NCI-H1436 treated with DMSO at 0.1 percent for 48 hours (cell line): ENCODE results near the gene PDILT.
"Not testable (repeated sequence)": the region's sequence is repeated elsewhere in the genome, so short reads cannot be mapped to it uniquely, and the experiment has no call there.

ENCODE experiments used
- DNase-seq: peaks from one replicate; lab custom pipeline; 2025; lab: John Stamatoyannopoulos, UW

Gene PDILT, protein sequence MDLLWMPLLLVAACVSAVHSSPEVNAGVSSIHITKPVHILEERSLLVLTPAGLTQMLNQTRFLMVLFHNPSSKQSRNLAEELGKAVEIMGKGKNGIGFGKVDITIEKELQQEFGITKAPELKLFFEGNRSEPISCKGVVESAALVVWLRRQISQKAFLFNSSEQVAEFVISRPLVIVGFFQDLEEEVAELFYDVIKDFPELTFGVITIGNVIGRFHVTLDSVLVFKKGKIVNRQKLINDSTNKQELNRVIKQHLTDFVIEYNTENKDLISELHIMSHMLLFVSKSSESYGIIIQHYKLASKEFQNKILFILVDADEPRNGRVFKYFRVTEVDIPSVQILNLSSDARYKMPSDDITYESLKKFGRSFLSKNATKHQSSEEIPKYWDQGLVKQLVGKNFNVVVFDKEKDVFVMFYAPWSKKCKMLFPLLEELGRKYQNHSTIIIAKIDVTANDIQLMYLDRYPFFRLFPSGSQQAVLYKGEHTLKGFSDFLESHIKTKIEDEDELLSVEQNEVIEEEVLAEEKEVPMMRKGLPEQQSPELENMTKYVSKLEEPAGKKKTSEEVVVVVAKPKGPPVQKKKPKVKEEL

GRCh38 chr16:20404637-20405036, at the start of gene PDILT:
PDILT (minus strand) TSS chr16:20404737; CDS start chr16:20399300, 5,437 bp downstream.
- no peak for DNase-seq

DNA sequence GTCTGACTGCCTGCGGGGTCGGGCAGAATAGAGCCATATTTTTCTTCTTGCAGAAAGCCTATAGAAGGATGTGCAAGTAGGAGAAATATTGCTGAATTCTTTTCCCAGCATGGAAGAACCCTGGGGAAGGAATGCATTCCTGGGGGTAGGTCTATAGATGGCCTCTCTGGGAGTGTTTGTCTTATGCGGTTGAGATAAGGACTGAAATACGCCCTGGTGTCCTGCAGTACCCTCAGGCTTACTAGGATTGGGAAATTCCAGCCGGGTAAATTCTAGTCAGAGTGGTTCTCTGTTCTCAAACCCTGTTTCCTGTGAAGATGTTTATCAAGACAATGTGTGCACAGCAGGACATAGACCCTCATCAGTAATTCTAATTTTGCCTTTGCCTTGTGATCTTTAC, 49.1 kb upstream of the PDILT start:
- DNase-seq: not testable (repeated sequence)

GRCh38 chr16:20451364-20451763, 46.8 kb upstream of the PDILT start, which contains the start of gene ACSM2A:
ACSM2A (plus strand) TSS chr16:20451521; CDS start chr16:20460115, 8,594 bp downstream.
- not testable (repeated sequence) for DNase-seq

DNA sequence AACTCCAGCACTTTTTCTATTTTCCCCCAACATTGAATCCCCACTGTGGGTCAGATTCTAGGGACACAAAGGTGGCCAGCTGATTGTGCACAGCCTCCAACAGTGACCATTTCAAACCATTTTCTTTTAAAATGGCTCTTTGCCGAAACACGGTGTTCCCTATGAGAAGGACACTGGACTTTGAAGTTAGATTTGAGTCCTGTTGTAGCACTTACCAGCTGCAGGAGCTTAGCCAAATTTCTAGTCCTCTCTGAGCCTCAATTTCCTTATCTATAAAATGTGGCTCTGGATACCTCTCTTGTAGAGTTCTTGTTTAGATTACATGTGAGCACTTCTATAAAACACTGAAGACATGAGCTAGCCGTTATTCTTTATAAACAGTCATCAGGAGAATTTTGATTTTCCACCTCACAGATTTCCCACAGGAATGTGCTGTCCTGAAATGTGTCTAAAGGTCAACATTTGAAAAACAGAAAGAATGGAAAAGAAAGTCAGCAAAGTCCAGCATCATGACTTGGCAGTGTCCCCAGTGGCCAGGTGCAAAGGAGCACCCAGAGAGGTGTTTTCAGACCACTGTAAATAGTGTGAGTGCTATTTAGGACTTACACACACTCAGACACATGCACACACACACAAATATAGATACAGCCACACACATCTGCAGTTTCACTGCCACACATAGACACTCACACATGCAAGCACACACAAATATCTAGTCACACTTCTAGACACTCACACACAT, 42.3 kb upstream of the PDILT start:
- not testable (repeated sequence) for DNase-seq

DNA sequence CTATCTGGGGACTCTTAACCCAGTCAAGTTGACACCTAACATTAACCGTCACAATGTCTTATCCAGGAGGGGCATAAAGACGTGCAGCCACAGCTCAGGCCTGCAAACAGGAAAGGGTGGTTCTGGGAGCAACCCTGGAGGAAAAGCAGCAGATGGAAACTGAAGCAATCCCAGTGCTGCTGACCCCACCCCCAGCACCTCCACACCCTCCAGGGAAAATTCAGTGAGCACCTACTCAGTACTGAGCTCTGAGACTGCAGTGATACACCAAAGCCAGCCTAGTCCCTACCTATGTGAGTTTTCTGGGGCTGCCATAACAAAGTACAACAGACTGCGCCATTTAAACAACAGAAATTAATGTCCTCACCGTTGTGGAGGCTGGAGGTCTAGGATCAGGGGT, 37.3 kb upstream of the PDILT start:
- not testable (repeated sequence) for DNase-seq

- DNase-seq: no peak
These were observed 36.7 kb upstream of the PDILT start for GRCh38 chr16:20441191-20441590.

GRCh38 chr16:20440731-20441130, 36.2 kb upstream of the PDILT start:
- DNase-seq: not testable (repeated sequence)

DNA sequence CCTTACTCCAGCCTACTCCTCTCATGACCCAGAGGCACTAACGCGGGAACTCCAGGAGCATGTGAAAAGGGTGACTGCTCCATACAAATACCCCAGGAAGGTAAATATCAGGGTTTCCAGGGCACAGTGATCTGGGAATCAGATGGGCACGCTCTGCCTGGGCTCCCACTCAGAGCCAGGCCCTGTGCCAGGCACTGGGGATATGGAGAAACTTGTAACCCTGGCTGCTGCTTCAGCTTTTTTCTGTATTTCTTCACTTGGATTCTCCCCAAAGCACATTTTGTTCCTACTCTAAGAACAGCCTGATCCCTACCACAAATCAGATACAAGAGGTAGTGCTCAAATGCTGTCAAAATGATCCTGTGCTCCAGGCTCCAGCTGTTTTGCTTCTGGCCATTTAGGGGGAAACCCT, 35.3 kb upstream of the PDILT start:
- not testable (repeated sequence) for DNase-seq

DNA sequence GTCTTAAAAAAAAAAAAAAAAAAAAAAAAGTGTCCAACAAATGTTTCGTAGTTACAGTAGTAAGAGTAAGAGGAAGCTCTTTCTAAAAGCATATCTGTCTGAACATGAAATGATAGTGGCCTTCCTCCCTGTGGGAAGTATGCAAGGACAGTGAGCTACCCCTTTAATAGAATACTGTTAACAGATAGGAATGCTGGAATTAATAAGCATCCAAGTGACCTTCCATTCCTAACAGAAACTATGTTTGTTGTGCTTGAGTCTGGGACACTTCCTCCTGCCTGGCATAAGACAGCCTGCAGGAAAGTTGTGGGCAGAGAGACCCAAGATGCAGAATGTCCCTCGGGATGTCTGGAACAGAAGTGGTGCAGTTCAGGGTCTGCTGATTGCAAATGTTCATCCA, 34.4 kb upstream of the PDILT start:
- not testable (repeated sequence) for DNase-seq

GRCh38 chr16:20430948-20431347, 26.4 kb upstream of the PDILT start:
- no peak for DNase-seq

- DNase-seq: not testable (repeated sequence)
These were observed 25.9 kb upstream of the PDILT start for GRCh38 chr16:20430480-20430879.

GRCh38 chr16:20429499-20429898, 25.0 kb upstream of the PDILT start:
- not testable (repeated sequence) for DNase-seq

DNA sequence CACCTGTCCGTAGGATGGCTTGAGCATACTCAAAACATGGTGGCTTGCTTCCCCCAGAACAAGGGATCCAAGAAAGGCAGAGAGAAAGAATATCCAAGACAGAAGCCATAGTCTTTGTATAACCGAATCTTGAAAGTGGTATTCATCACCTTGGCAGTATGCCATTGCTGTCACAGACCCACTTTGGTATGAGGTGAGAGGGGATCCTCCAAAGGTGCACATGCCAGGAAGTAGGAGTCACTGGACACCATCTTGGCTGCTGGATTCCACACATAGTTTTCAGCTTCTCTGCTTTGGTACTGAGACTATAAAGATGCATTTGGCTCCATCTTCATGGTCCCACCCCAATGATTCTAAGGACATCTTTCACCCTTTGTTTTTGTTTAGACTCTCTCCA, 22.9 kb upstream of the PDILT start:
- DNase-seq: not testable (repeated sequence)

- no peak for DNase-seq
These were observed 19.8 kb upstream of the PDILT start for GRCh38 chr16:20424129-20424866.

DNA sequence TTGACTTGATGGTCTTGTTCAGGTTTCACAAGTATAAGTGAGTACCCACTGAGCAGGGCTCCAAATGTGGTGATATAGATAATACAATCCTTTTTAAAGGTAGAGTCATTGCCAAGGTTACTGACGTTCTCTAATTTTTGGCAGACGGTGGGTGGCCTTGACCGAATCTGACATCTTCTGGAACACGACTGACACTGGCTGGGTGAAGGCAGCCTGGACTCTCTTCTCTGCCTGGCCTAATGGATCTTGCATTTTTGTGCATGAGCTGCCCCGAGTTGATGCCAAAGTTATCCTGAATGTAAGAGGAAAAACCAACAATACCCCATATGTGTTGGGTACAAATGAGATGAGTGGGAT, 19.2 kb upstream of the PDILT start:
- not testable (repeated sequence) for DNase-seq

DNA sequence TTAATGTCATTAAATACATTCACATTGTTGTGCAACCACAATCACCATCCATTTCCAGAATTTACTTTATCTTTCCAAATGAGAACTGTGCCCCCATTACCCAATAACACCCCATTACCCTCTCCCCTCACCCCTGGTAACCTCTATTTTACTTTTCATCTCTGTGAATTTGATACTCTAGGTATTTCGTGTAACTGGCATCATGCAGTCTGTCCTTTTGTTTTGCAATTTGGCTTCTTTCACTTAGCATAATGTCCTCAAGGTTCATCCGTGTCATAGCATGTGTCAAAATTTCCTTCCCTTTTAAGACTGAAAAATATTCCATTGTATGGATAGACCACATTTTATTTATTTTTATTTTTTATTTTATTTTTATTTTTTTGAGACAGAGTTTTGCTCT, 17.2 kb upstream of the PDILT start:
- not testable (repeated sequence) for DNase-seq

GRCh38 chr16:20419093-20419492, 14.6 kb upstream of the PDILT start:
- DNase-seq: not testable (repeated sequence)

- no peak for DNase-seq
These were observed 11.0 kb upstream of the PDILT start for GRCh38 chr16:20415541-20415940.

GRCh38 chr16:20411055-20411454, 6.5 kb upstream of the PDILT start:
- no peak for DNase-seq

DNA sequence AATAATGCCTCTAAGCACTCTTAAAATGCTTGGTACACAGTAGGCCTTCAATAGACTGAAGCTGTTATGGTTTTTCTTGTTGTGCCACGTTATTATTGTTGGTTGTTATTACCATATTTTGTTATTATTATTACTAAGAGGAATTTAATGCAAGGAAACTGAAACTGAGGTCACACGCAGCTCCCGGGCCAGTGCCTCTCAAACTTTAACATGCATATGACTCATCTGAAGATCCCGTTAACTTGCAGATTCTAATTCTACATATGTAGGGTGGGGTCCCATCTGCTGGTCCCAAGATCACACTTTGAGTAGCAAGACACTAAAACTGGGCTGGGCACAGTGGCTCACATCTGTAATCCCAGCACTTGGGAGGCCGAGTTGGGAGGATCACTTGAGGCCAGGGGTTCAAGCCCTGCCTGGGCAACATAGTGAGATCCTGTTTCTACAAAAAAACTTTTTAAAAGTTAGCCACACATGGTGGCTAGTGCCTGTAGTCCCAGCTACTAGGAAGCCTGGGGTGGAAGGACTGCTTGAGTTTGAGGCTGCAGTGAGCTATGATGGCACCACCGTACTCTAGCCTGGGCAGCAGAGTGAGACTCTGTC, 5.7 kb upstream of the PDILT start:
- DNase-seq: no peak

GRCh38 chr16:20409398-20410120, 5.0 kb upstream of the PDILT start, which contains the start of gene ACSM5:
ACSM5 (plus strand) TSS chr16:20409534; CDS start chr16:20411485, 1,951 bp downstream.
- DNase-seq: no peak
